VCaP (cell line): ENCODE results near the gene LTC4S.

Source experiments
- H3K27ac ChIP-seq: fragments of 450-650 bp; 2 replicates; pipeline ENCODE4 v1.5.1; 2017
- CTCF ChIP-seq: fragments of 450-650 bp; conservative IDR thresholded peaks from 2 replicates; pipeline ENCODE4 v1.5.1; 2017; ENCODE audit warnings: mild to moderate bottlenecking, moderate library complexity

Gene LTC4S

GRCh38 chr5:179772351-179772750, 21.4 kb upstream of the LTC4S start:
- H3K27ac ChIP-seq = no peak overlapping the region
- TF ChIP-seq CTCF = no peak

- no peak for TF ChIP-seq CTCF
- no peak overlapping the region for H3K27ac ChIP-seq
Observed at GRCh38 chr5:179773686-179774040, 20.1 kb upstream of the LTC4S start.

DNA sequence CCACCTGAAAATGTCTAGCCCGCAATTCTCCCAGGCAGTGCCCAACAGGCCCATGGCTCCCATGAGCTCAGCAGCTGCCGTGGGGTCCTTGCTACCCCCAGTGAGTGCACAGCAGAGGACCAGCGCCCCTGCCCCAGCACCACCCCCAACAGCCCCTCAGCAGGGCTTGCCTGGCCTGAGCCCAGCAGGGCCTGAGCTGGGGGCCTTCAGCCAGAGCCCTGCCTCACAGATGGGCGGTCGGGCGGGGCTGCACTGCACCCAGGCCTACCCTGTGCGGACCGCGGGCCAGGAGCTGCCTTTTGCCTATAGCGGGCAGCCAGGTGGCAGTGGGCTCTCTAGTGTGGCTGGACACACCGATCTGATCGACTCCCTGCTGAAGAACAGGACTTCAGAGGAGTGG, 19.3 kb upstream of the LTC4S start:
- no peak overlapping the region for H3K27ac ChIP-seq
- TF ChIP-seq CTCF = no peak

DNA sequence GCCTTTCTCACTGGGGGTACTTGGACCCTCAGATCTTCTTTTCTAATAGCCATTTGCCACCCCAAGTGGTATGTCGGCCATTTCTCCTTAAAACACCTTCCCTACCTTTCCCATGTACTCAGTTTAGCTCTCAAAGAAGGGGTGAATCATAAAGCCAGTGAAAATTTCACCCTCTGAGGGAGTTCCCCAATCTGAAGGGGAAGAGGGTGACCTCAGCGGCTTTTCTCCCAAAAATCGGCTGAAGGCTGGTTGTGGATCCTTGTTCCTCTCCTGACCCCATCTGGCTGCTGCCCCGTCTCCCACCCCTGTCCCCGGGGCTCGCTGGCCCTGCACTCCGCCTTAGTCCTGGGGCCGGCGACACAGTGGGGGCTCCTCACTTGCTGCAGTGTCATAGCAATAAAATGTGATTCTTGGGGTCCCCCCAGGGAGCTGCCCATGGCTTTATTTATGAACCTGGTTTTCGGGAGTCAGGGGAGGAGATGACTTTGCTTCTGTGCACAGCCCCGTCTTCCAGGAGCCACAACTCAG, 17.3 kb upstream of the LTC4S start:
- peak overlapping the region; percentile 76 for H3K27ac ChIP-seq
- TF ChIP-seq CTCF = no peak

DNA sequence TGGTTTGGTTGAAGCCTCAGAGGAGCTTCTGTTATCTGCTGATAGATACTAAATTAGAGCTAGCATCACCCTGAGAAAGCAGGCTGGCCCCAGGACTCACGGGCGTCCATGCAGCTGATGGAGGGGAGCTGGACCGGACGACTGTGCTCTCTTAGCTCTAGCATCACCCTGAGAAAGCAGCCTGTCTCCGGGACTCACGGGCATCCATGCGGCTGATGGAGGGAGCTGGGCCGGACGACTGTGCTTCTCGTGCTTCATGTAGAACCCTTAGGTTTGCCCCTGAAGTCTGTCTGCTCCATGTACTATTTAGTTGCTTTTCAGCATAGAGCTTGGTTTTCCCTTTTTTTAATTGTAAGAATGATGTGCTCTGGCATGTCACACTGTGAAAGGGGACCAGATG, 16.3 kb upstream of the LTC4S start:
- peak overlapping the region; percentile 76 for H3K27ac ChIP-seq
- TF ChIP-seq CTCF = no peak

GRCh38 chr5:179777909-179778308, 15.9 kb upstream of the LTC4S start:
- no peak for TF ChIP-seq CTCF

GRCh38 chr5:179778591-179778990, 15.2 kb upstream of the LTC4S start:
- no peak for TF ChIP-seq CTCF
- peak overlapping the region; percentile 76 for H3K27ac ChIP-seq

More at GRCh38 chr5:179777909-179778308, 15.9 kb upstream of the LTC4S start:
- H3K27ac ChIP-seq = peak overlapping the region; percentile 76
